ENCODE data around the gene TEC.

TEC gene

GRCh38 chr4:48130100-48130499 is 139.5 kb downstream of the TEC start:
- H3K27ac ChIP-seq: no peak overlapping the region
- TF ChIP-seq ZFX (IDR thresholded peaks at IDR 0.05) (no peak), CTCF (conservative IDR thresholded peaks at IDR 0.05) (no peak)

DNA sequence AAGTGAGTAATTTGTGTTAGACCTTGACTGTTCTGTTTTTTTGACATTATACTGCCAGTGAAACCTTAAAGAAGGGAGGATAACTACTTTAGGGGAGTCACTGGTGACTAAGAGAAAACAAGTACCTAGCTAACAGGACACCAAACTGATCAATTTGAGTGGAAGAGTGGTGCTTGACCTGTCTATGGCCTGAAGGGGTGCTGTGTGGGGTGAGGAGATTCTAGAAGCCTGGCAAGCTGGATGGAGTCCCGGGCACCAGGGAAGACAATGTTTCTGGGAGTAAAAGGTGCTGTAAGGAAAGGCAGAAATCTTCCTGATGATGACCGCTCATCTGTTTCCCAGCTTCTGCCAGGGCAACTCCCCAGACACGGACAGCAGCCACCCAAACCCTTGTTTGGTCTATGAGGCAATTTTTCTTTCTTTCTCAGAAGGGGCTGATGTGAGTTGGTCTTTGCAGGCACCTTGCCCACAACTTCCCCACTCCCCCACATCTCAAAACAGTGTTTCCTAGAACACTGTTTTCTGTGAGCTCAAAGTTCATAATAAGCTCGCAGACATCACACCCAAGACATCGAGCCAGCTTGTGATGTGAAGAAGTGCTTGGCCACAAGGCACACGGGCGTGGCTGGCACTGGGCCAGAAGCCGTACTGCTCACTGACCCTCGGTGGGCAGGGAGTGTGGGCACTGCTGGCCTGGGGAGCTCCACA is 140.2 kb downstream of the TEC start:
- no peak; the same call in 1 of the 2 replicates for TF ChIP-seq CTCF (conservative IDR thresholded peaks at IDR 0.05)
- TF ChIP-seq ZFX (IDR thresholded peaks at IDR 0.05): no peak
- no peak overlapping the region for H3K27ac ChIP-seq

DNA sequence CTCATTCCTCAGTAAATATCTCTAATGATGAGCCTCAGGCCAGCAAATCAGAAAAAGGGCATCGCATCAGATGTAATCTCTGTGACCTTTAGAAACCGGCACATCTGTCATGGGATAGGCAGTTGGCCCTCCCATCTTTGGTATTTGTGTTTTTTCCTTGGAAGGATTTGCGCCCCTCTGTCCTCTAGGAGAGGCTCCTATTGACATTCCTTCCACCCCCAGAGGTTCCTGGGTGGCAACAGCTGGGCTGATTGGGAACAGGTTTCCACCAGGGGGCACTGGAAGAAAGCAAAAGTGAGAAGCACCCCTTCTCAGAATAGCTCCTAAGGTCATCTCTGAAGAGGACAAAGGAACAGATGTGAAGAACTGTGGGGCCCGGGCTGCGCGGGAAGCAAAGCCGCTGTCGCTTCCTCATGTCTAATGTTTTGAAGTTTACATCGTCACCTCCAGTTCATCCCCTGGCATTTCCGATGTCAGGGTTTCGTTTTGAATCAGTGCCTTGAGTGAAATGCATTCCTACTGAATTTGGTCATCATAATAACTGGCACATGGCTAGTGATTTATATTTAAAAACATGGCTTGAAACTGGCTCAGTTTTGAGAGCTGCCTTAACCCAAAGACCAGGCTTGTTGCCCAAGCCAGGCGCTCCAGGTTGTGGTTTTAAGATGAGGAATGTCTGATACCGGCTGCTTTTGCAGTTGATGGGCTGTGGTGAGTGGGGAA is 141.8 kb downstream of the TEC start:
- TF ChIP-seq CTCF (conservative IDR thresholded peaks at IDR 0.05): peak; percentile 68
- no peak for TF ChIP-seq ZFX (IDR thresholded peaks at IDR 0.05)
- no peak overlapping the region for H3K27ac ChIP-seq

DNA sequence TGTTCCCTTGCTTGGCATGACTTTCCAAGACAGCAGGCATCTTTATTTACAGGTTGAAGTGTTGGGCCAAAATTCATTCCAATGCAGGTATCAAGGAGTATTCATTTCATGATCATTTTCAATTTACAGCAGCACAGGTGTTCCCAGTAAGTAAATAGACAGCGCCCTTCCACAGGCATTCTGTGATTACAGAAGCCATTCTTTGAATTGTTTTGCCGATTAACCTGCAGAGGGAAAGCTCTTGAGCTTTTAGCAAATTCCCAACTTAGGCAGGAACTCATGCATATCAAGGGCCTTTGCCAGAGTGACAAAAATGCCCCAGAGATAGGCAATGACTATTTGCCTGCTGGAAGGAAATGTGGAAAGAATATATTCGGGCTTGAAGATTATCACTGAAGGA is 142.4 kb downstream of the TEC start:
- no peak overlapping the region for H3K27ac ChIP-seq
- TF ChIP-seq CTCF (conservative IDR thresholded peaks at IDR 0.05): no peak
- TF ChIP-seq ZFX (IDR thresholded peaks at IDR 0.05): no peak

- no peak for TF ChIP-seq ZFX (IDR thresholded peaks at IDR 0.05)
- no peak for TF ChIP-seq CTCF (conservative IDR thresholded peaks at IDR 0.05)
- no peak overlapping the region for H3K27ac ChIP-seq
Observed at GRCh38 chr4:48126621-48127020, 143.0 kb downstream of the TEC start.

- TF ChIP-seq ZFX (IDR thresholded peaks at IDR 0.05) (no peak), CTCF (conservative IDR thresholded peaks at IDR 0.05) (no peak)
- no peak overlapping the region for H3K27ac ChIP-seq
Observed at GRCh38 chr4:48124870-48125269, 144.8 kb downstream of the TEC start.

- no peak overlapping the region for H3K27ac ChIP-seq
- TF ChIP-seq CTCF (conservative IDR thresholded peaks at IDR 0.05): no peak
- TF ChIP-seq ZFX (IDR thresholded peaks at IDR 0.05): no peak
Observed at GRCh38 chr4:48122756-48123155, 146.9 kb downstream of the TEC start.

Measured in C4-2B (cell line).